Iris pigment epithelial cell (primary cell): ENCODE results near the gene CHN2.
A peak's percentile ranks its signal among the peaks of the same experiment; 100 is the strongest.

ENCODE experiments used
- DNase-seq: peaks from one replicate; pipeline ENCODE4 v3.0.0-alpha.2; 2011; ENCODE audit warnings: low read depth

The CHN2 gene

DNA sequence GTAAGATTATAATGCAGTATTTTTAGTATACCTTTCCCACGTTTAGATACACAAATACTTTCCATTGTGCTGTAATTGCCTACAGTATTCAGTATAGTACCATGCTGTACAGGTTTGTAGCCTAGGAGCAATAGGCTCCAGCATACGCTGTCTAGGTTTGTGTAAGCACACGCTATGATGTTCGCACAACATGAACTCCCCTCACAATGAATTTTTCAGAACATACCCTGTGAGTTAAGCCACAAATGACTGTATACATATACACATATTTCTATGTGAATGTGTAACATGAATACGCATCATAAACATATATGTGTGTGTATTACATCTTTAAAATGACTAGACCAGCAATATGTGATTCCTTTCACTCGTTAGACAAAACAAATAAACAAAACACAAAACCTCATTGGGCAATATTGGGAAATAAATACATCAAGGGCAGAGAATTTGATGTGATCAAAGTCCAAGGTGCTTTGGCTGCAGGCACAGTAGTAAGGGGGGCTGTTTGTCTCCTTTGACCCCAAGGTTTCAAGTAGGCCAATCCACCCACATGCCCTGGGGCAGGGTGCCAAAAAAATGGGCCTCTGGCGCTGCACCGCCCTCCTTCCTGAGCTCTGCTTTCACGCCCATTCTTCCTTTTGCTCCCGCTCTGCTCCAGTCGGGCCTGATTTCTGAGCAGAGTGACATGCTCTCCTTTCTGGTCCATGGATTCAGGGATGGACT lies 33.9 kb downstream of the CHN2 start:
- no peak for DNase-seq

DNA sequence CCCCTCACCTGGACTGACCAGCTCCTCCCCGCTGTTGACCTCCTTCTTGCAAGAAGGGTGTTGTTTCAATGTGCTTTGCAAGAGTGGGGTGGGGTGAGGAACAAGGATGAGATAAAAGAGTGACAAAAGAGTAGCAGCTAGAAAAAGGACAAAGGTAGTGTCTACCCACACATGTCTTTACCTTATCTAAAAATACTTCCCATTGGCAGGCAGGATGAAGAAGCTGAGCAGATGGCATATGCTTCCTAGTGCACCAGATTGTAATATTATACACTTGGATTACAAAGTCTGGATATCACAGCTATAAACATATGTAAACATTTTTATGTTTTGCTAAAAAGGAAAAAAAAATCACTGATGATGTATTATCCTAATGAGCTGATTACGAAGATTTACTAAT lies 34.5 kb downstream of the CHN2 start:
- DNase-seq, result no peak

DNA sequence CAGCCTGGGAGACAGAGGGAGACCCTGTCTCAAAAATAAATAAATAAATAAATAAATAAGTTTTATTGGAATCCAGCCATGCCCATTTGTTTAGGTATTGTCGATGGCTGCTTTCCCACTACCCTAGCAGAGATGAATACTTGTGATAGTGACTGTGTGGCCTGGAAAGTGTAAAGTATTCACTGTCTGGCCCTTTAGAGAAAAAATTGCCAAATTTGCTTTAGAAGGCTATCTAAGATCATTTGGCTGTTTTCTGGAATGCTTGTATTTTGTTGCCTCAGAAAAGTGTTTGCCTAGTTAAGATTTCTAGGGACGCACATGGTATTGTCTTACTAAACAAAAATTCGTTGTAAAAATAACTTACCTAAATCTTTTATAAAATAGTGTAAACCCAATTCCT lies 35.4 kb downstream of the CHN2 start:
- no peak for DNase-seq

DNA sequence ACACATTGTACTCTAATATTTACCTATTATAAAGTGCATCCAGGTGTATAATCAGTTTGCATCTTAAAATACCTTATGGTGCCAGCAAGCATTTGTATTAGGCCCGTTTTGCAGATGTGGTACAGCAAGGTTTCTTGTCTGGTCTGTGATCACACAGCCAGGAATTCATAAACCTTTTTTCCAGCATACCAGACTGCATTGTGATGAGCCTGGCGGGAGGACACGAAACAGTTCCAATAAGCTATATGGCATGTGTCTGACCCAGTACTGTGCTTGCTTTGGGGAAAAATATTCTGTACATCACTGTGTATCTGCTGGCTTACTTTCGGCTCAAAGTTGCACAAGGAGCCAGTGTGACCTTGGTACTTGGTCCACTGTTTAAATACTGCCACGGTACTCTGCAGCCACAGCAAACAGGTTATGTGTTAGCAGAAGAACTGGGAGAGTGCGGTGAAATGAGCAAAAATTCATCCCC lies 36.3 kb downstream of the CHN2 start:
- no peak for DNase-seq

DNA sequence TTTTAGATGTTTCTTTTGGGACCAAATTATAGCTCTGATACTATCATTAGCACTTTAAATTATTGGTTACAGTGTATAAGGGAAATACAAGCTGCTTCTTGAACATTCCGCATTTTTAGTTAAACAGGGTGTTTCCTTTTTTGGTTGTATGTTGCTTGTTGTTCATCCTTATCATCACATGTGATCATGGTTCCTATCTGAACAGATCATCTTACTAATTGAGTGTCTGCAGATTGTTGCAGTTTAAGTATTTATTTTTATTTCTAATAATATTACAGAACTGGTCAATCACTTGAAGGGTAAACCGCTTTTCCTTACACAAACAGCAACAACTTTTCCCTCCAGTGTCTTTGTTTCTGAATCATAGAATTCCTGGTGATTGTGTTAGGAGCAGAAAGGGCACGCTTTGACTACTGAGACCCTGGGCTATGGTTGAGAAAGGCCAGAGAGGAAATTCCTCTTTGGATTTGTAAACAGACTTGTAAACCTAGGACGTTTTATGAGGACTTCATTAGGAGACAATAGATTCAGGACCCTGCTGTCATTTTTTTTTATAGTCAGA lies 37.2 kb downstream of the CHN2 start:
- no peak for DNase-seq

DNA sequence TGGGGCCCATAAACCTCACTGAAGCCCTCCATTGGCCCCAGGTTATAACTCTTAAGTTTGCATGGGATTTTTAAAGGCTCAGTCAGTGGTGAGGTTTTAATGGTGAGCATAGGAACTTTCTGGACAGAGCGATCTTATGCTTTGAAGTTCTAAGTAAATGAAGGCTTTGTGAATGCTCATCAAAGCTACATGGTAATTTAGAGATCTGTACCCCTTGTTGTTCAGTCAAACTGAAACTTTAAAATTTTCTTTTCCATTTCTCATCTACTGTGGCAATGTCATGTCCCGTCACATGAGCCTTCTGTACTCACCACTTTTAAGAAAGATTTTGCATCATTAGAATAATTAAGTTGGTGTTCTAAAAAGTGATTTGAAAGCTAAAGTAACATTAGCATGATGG lies 39.9 kb downstream of the CHN2 start:
- no peak for DNase-seq

DNA sequence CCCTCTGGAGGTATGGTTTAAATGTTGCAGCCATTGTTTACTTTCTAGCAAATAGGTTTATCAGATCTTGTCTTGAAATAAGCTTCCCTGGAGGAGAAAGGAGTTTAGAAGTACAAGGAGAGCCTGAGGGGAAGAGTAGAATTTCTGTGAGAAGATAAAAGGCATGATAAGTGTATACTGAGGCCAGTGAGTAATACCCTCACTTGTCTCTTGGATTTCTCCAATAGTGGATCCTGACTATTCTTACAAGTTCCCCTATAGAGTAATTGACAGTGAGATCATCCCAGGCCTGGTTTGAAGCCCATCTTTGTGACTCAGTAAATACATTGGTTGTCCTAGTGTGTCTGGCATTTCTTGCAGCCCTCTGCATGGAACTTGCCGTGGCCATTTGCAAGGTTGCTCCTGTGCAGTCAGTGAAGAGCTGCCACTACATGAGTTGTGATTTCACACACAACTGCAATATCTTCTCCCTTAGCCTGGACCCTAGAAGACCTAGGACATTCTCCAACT lies 41.6 kb downstream of the CHN2 start:
- no peak for DNase-seq

DNA sequence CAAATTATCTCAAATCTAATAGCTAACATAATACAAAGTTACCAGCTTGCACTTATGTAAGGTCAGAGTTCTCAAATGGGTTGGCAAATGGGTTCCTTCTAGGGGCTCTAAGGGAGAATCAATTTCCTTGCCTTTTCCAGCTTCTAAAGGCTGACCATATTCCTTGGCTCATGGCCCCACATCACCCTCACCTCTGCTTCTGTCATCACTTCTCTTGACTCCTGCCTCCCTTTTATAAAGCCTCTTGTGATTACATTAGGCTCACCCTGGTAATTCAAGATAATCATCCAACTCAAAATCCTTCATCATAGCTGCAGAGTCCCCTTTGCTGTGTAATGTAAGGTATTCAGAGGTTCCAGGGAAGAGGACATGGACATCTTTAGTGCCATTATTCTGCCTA lies 42.1 kb downstream of the CHN2 start:
- DNase-seq, result no peak

DNA sequence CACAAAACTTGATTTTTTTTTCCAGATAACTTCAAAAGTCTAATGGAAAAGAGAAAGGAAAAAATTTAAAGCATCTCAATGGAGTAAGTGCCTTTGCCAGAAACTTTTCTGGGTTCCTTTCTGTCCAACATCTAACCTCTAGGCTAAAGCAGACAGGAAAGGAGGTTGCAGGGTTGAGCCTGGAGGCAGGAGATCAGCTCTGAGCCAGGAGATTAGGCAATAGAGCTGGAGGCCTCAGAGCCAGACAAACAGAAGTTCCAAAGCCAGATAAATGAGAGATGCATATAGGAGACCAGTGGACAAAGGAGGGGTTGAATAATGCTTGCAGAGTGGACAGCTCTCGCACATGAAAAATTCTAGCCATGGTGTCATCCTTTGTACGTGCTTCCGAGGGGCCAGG lies 42.9 kb downstream of the CHN2 start:
- DNase-seq, result no peak

DNA sequence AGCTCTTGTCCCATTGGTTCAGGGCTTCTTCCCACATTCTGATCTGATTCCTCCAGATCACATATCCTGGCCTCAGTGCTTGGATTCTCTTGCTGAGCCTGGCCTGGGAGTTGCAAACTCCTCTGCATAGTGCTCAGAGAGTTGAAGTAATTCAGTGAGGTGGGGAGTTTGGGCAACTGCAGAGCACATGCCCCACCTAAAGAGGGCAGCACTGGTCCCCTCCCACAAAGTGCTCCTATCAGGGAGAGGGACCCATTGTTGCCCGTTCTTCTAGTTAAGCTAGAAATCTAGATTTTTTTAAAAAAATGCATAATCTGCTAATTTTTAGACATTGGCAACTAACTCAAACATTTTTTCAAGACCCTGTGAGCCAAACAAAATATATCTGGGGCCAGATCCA lies 45.1 kb downstream of the CHN2 start:
- no peak for DNase-seq

DNA sequence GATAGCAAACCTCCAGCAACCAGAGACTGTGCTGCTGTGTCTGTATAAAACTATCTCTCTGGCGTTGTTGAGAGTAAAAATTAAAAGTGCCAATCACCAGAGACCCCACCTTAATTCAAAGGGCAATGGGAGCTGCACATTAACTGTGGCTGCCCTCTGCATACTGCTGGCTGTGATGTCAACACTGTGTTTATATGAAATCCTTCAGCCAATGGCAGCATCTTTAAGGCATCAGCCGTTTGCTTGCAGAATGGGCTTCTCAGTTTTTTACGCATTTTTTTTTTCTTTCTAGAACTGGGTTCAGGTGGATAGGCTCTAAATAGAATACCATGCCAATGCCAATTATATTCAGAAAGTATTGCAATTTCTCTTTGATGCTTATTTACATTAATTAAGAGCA lies 47.7 kb downstream of the CHN2 start:
- no peak for DNase-seq

DNA sequence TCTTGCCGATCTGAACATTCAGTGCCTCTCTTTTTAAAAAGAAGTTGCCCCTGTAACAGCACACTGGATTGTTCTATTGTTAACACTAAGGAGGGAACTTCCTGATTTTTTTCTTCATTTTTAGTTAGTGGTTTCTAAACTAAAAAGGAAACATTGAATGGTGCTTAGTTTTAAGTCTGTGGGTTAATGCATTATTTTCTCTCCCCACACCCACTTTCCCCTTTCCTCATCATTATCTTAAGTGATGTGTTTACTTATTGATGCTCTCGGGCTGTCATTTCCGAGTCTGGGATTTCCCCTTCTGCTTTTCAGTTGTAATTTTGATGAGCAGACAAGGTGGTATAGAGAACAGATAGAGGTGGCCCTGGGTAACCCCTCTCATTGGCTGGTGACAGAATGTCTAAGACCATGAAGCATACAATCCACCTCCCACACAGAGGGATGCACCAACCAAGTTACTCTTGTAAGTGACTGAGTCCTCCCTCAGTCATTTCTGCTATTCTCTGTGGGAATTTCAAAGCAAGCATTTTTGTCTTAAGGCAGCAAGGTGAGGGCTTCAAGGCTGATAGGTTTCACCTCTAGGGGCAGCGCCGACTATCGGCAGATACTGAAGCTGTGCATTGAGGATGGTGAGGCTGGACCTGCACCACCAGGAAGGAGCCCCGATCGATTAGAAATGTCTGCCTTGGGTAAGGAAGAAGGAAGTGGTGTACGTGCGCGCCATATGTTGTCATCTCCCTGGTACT lies 49.5 kb downstream of the CHN2 start:
- no peak for DNase-seq

DNA sequence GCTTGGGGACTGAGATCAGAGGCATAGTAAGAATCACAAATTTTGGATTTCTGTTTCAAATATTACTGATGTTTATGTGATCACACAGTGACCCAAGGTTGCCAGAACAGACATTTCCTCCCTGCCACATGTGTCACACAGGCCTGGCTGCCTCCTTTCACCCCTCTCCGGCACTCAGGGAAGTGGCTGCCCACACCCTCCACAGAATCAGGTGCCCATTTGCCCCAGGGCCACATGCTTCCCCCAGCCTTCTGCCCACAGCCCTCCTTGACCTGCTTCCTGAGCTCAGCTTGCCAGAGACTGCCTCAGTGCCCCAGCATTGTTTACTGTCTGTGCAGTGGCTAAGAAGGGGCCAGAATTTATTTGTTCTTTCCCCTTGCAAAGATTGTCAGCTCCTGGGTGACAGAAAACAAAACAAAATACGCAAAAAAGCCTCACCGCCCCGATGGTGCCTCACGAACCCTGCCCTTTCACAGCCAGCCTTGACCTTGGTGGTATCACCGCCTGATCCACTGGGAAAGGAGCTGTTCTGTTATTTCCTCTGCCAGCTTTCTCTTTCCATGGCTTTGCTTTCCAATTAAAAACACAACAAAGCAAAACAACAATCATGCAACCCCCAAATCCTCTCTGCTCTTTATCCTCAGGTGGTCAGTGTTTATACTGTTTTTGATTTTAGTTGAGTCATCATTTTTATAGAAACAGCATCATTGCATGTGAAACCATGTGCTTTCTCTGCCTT lies 52.8 kb downstream of the CHN2 start:
- DNase-seq, result no peak

DNA sequence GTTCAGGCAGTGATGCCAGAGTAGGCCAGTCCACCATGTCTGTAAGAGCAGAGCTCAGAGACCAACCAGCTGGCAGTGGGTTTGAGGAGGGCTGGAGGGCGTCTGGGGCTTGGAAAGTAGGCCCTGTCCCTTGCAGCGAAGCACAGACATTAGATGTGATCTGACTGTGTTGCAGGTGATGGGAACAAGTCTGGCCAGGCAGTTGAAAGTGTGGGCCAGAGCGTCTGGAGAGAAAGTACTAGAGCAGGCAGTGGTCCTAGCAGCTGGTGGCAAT lies 53.3 kb downstream of the CHN2 start:
- DNase-seq, result no peak

DNA sequence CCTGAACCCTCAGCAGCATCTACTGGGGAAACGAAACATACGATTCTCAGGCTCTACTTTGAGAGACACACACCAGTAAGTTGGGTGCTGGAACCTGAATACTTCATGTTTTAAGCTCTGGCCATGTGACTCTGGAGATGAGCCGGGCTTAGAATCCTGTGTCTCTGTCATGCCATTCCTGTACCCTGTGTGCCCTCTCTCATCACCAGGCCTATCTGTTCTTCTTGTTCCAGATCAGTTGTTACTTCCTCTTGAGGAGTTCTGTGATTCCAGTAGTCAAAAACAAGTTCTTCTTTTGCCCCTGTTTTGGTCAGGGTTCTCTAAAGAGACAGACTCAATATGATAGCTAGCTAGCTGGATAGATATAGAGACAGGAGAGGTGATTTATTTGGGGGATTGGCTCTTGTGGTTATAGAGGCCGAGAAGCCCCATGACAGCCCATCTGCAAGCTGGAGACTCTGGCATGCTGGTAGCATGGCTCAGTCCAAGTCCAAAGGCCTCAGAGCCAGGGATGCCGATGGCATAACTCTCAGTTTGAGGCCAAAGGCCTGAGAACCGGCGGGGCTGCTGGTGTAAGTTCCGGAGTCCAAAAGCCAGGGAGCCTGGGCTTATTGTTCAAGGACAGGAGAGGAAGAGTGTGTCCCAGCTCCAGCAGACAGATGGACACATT lies 54.3 kb downstream of the CHN2 start:
- DNase-seq, result no peak

DNA sequence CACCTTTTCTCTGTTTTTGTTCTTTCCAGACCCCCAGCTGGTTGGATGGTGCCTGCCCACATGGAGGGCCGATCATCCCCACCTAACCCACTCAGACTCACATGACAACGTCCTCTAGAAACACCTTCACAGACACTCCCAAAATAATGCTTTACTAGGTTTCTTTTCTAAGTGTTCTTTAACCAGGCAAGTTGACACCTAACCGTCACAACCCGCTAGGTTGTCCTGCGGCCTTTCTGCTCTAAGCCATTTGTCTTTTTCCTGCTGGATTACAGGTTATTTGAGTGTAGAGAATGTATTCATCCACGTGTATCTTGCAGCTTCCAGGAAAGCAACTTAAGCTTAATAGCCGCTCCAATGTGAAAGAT lies 54.8 kb downstream of the CHN2 start:
- DNase-seq, result no peak

DNA sequence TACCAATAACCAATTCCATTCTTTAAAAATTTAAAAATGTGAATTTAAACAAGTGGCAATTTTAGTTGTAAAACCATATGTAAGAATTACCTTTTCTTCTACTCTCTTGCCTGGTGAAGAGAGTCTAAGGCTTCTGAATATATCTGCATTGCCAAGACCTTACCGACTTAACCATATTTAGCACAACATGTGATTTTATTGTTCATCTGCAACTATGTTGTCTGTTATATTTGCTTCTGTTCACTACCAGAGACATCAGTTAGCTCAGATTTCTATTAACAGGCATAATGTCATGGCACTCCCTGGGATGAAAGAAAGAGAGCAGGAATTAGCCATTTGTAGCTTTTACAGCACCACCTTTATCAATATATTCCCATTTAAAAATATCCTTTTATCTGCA lies 55.3 kb downstream of the CHN2 start:
- DNase-seq, result no peak

DNA sequence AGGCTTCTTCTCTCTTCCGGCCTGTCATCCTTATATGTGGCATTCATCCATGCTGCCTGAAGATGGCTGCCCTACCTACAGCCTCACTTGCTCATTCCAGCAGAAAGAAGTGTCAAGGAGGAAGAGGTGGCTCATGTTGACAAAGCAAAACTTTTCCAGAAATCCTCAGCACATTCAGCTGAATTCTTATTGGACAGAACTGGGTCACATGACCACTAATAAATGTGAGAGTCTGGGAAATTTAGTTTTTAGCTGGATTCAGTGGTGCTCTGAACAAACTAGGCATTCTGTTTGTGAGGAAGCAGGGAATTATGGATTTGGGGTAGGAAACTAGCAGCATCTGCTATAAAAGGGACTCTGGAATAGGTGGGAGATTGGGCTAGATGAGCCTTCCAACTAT lies 58.6 kb downstream of the CHN2 start:
- DNase-seq, result no peak

DNA sequence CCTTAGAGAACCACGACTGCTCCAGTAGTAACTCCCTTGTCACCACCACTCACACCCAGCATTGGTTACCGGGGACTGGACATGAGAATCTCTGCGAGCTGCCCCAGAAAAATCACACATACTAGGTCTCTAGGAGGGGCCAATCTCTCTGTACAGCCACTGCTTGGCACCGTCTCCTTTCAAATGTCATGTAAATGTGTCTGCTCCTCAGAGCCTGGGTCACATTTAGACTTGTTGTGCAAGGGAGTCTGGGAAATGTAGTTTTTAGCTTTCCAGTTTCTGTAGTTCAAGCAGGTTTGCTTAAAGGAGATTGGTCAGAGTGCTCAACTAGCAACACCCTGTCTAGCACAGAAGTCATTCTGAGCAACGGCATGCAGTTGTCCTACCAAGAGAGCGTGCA lies 60.0 kb downstream of the CHN2 start:
- DNase-seq, result no peak

DNA sequence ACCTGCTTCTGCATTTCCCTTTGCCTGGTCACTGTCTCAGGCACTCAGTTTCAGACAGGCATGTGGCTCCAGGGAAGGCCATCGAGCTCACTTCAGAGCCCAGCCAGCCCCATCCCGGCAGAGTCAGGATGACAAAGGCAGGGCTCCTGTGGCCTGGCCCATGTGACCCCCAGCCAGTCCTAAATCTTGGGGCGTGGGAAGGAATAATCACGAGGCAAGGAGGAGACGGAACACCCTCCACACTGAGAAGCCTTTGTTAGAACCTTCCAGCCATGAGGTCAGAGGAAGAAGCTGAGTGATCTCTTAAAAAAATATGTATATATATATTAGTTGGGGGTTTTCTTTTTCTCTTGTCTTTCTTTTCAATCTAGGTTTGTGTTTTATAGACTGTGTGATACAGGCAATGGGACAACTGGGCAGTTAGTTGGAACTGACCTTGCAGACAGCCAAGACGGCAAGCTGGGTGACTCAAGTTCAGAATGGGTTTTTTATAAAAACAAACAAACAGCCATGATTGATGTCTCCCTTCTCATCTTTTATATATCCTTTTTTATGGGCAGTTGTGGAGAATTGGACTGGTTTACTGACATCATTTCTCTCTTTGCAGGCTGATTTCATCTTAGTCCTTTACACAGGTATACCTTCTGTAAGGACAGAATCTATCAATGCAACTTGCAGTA lies 60.8 kb downstream of the CHN2 start:
- DNase-seq, result peak; percentile 7

DNA sequence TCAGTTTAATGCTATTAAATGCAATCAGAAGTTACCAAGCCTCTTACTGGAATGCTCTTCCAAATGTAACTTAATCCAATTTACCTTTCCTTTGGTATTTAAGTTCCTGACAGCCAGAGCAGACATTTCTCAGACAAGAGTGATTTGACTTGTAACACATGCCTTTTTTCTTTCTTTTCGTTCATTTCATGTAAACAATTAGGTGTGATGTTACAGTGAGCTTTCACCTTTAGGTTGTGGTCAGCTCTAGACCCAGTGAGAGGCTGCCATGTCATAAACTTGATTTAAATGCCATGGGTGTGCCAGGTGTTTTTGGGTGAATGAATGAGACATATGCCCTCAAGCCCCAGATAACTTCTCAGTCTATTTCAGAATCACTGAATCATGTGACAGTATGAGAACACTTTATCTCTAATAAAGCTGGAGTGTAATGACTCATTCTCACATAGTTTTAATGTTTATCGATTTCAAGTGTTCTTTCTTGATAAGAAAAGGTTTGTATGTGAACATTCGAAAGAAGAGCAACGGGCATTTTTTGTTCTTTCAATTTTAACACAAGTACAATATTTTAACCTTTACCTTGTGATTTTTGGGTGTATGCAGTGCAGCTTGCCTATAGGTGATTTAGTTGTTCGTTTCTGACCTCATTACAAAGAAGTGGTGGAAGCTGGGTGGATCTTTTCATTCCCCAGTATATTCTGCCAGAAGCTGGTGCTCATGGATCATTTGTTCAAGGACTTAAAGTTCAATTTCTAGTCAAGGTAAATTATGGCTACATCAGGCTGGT lies 61.5 kb downstream of the CHN2 start:
- peak; percentile 53 for DNase-seq
